ENCODE results near the gene USHBP1. TPM values are rescaled to one million over a fixed set of nuclear protein-coding genes. Genes with fewer than 3 reads are reported as not detected.

USHBP1 gene
- total and polyA plus RNA-seq, 10 of the 15 experiments (the other 5 are each of a cell fraction or from before 2014, with no cell fraction given) = 0.05 to 0.96 (median 0.22) TPM; not detected in 2

- TF ChIP-seq IRF3 (IDR thresholded peaks at IDR 0.05) = no peak
- TF ChIP-seq GABPA (IDR thresholded peaks at IDR 0.05; ENCODE audit: low read depth) = no peak
- TF ChIP-seq RCOR1 (conservative IDR thresholded peaks at IDR 0.05; ENCODE audit: low read depth, low read length) = no peak
- TF ChIP-seq CTCF (IDR thresholded peaks at IDR 0.05 in 2 of 3, conservative IDR thresholded peaks at IDR 0.05 in 1 of 3; ENCODE audit: control insufficient read depth in 2 of 3, extremely low read depth in 1 of 3, insufficient read depth in 1 of 3, low read depth in 3 of 3, low read length in 3 of 3) = no peak
Measured at GRCh38 chr19:17206736-17207581, 57.6 kb downstream of the USHBP1 start (continued).

DNA sequence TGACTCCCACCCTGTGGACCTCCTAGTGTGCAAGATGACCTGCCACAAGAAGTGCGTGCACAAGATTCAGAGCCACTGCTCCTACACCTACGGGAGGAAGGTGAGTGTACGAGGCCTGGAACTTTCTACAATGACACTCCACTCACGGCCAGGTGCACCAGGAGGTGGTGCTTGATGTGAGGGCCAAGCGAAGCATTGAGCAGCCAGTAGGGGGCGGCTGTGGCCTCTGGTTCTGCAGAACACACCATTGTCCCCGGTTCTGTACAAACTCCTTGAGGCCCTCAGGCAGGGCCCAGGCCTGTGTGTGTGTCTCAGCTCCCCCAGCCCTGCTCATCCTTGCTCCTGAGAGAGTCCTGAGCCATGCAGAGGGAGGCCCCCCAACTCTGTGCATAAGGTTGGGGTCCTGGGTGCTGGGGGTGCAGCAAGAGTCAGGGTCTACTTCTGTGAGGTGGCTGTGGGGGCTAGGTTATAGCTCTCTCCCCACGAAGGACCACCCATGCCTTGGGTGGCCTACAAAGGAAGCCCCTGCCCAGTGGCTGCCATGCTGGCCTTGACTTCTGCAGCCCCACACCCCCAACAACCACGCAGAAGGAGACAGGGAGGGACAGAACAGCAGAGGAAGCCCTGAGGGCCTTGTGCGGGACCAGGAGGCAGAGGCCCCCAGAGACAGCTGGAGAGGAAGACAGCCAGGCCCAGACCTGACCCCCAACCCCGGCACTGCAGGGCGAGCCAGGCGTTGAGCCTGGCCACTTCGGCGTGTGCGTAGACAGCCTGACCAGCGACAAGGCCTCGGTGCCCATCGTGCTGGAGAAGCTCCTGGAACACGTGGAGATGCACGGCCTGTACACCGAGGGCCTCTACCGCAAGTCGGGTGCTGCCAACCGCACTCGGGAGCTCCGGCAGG lies 59.1 kb downstream of the USHBP1 start:
- Histone ChIP-seq H4K20me1 (ENCODE audit: control insufficient read depth, insufficient read depth) (no peaks in the 10 kb centered on the region), H2AFZ (ENCODE audit: control insufficient read depth, low read depth, low read length) (no peak overlapping the region), H3K4me1 (ENCODE audit: control insufficient read depth, insufficient read depth, low read length) (no peaks in the 10 kb centered on the region), H3K36me3 (ENCODE audit: control insufficient read depth in 2 of 2, insufficient read depth in 2 of 2, low read length in 1 of 2) (peaks cover 10 to 50% of the 10 kb centered on the region in 2 experiments; a peak in 3 of 4 replicates), H3K79me2 (ENCODE audit: control insufficient read depth, insufficient read depth, low read length) (no peaks in the 10 kb centered on the region), H3K27ac (ENCODE audit: control insufficient read depth, insufficient read depth) (no peak overlapping the region), H3K9me3 (replicated peaks; ENCODE audit: control insufficient read depth, insufficient read depth, low read length) (no peaks in the 10 kb centered on the region), H3K9ac (ENCODE audit: control insufficient read depth, insufficient read depth, low read length) (no peak overlapping the region), H3K27me3 (replicated peaks in 1 of 2; ENCODE audit: control insufficient read depth in 2 of 2, insufficient read depth in 2 of 2, low read length in 1 of 2) (no peaks in the 10 kb centered on the region), H3K4me2 (ENCODE audit: control insufficient read depth, insufficient read depth) (no peak overlapping the region), H3K4me3 (no peak overlapping the region)
- CTCF ChIA-PET = interaction anchor here (0.6 to 2.4 kb wide), 5 partner anchors 9 to 1997 kb away, joined by 3 to 10 read pairs (median 3); partner anchors contain the start of genes ANKLE1, NR2C2AP and USE1
- in situ Hi-C loops (cut with MboI) = no loop called here
- SMC1A ChIA-PET (ENCODE audit: uncharacterized antibody, unreplicated experiment) = no interaction called here
- RAD21 ChIA-PET (ENCODE audit: unreplicated experiment) = interaction anchor here (1.3 kb wide), 1 partner anchor 55 kb away, joined by 3 read pairs; no protein-coding TSS in a partner anchor
- FAIRE-seq (no peak), DNase-seq (ENCODE audit: low read depth, low spot score) (no peak), ATAC-seq (peak; percentile 77)
- no TSS peak for BruUV-seq (replicated peaks)
- POLR2A ChIA-PET = interaction anchor here (0.5 kb wide), 1 partner anchor 538 kb away, joined by 3 read pairs; no protein-coding TSS in a partner anchor
- TF ChIP-seq CBFB (IDR thresholded peaks at IDR 0.05; ENCODE audit: low read depth) = no peak
- TF ChIP-seq RAD21 (IDR thresholded peaks at IDR 0.05; ENCODE audit: insufficient read depth, low read depth, low read length) = peak; percentile 33
- TF ChIP-seq STAT1 (conservative IDR thresholded peaks at IDR 0.05) = no peak
- peak; percentile 57 to 73 (median 71) for TF ChIP-seq CTCF (IDR thresholded peaks at IDR 0.05 in 2 of 3, conservative IDR thresholded peaks at IDR 0.05 in 1 of 3; ENCODE audit: control insufficient read depth in 2 of 3, extremely low read depth in 1 of 3, insufficient read depth in 1 of 3, low read depth in 3 of 3, low read length in 3 of 3)
- no peak for TF ChIP-seq NRF1 (conservative IDR thresholded peaks at IDR 0.05; ENCODE audit: low read depth, low read length)
- TF ChIP-seq SMC3 (IDR thresholded peaks at IDR 0.05; ENCODE audit: borderline replicate concordance, low read length) = peak; percentile 46; the same call in 1 of the 2 replicates
- TF ChIP-seq POLR2A (IDR thresholded peaks at IDR 0.05; ENCODE audit: low read depth, low read length) = peak; percentile 60
- WGBS (ENCODE audit: insufficient coverage, insufficient replicate concordance, low lambda C conversion rate, missing lambda C conversion rate) = 74% methylated on average over 25 of the region's 27 CpGs
- intact Hi-C loops (cut with micrococcal nuclease; ENCODE audit: unreplicated experiment) = loop anchor here (1.0 kb wide), 2 partner anchors 77 to 138 kb away; no protein-coding TSS in a partner anchor

Measured in GM12878 (cell line).